ENCODE data around the gene POLR2E. TPM values are rescaled to one million over a fixed set of nuclear protein-coding genes. Genes with fewer than 3 reads are reported as not detected.

POLR2E gene
- total and polyA plus RNA-seq, 9 of the 15 experiments (the other 6 are each of a cell fraction or from before 2014, with no cell fraction given), result 3.4 to 413 (median 244) TPM

DNA sequence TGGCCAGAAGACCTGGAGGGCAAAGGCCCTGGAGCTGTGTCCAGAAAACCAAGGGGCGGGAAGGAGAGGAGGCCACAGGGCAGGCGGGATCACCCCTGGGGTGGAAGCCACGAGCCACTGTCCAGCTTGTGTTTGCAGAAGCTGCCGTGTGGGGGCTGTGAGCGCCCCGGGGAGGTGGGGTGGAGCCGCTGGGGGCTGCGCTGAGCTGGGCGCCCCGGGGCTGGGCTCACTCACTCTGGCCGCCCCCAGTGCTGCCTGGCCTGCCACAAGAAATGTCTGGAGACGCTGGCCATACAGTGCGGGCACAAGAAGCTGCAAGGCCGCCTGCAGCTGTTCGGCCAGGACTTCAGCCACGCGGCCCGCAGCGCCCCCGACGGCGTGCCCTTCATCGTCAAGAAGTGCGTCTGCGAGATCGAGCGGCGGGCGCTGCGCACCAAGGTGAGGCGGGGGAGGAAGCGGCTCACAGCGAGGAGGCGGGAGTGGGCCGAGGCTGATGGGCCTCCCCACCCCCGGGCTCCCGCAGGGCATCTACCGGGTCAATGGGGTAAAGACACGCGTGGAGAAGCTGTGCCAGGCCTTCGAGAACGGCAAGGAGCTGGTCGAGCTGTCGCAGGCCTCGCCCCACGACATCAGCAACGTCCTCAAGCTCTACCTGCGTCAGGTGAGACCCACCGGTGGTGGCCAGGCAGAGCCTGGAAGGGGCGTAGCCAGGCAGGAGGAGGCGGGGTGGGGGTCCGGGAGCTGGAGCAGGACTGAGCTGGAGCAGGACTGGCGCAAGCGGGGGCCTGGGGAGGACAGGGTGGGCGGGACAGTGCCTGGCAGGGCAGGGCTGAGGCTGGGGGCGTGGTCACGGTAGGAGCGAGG lies 13.6 kb downstream of the POLR2E start:
- H3K9me1 ChIP-seq (ENCODE audit: control insufficient read depth, insufficient read depth, low read length), result peaks cover 3% of the 10 kb centered on the region
- no peaks in the 10 kb centered on the region for H4K20me1 ChIP-seq (replicated peaks; ENCODE audit: control insufficient read depth, insufficient read depth, low read length)
- H3K4me1 ChIP-seq (replicated peaks in 1 of 2; ENCODE audit: control insufficient read depth in 2 of 2, insufficient read depth in 2 of 2, low read length in 2 of 2), result peaks cover 6 to 76% of the 10 kb centered on the region in 2 experiments
- no peak for FAIRE-seq
- no peaks in the 10 kb centered on the region for H3K9me3 ChIP-seq (replicated peaks; ENCODE audit: control insufficient read depth, insufficient read depth, low read depth, low read length)
- H3K27me3 ChIP-seq (ENCODE audit: control insufficient read depth in 2 of 2, insufficient read depth in 2 of 2, low read length in 2 of 2), result no peaks in the 10 kb centered on the region
- BruUV-seq (replicated peaks), result no TSS peak
- H3K36me3 ChIP-seq (ENCODE audit: control insufficient read depth, insufficient read depth, low read length), result peaks cover 24% of the 10 kb centered on the region; the same call in 2 of the 3 replicates
- peak overlapping the region; percentile 18; the same call in 1 of the 2 replicates for H3K4me2 ChIP-seq (ENCODE audit: insufficient read depth, low read length)
- in situ Hi-C loops (cut with MboI), result no loop called here
- 0 out of 2 replicates have a peak overlapping the region, but pooled peaks have one; percentile 44 for H2AFZ ChIP-seq (ENCODE audit: low read depth, low read length)
- intact Hi-C loops (cut with micrococcal nuclease), result loop anchor here (5.0 kb wide), 1 partner anchor 39 kb away; the partner anchor contains the start of gene ABCA7
- POLR2A ChIA-PET, result interaction anchor here (0.6 to 5.3 kb wide), 7 partner anchors 9 to 188 kb away, joined by 3 to 45 read pairs (median 4); partner anchors contain the start of genes ARHGAP45, CIRBP and POLR2E
- peak overlapping the region; percentile 52; the same call in 2 of the 3 replicates for H3K27ac ChIP-seq (ENCODE audit: extremely low read depth, low read depth, low read length)
- H3K4me3 ChIP-seq, result no peak overlapping the region
- WGBS (ENCODE audit: insufficient coverage, low coverage, missing lambda C conversion rate), result 69% methylated on average over 40 of the region's 58 CpGs
- peak overlapping the region in 1 of 2 experiments; percentile 85; a peak in 2 of 4 replicates for H3K9ac ChIP-seq (ENCODE audit: insufficient read depth in 1 of 2, low read depth in 2 of 2, low read length in 2 of 2)
- DNase-seq (ENCODE audit: extremely low read depth in 1 of 4, low spot score in 3 of 4), result no peak
- CTCF ChIA-PET (ENCODE audit: low intra/inter-chr PET ratio), result no interaction called here
- no peaks in the 10 kb centered on the region for H3K79me2 ChIP-seq (ENCODE audit: control insufficient read depth, insufficient read depth, low read length)
- ATAC-seq, result no peak
- TF ChIP-seq ZNF217 (CRISPR knock-in tag; IDR thresholded peaks at IDR 0.05) (no peak), ZZZ3 (IDR thresholded peaks at IDR 0.05) (no peak), NR3C1 (CRISPR knock-in tag; IDR thresholded peaks at IDR 0.05) (peak; percentile 44; the same call in 1 of the 2 replicates), NCOA2 (IDR thresholded peaks at IDR 0.05; ENCODE audit: partially characterized antibody in 2 of 2) (no peak), NEUROD1 (IDR thresholded peaks at IDR 0.05; ENCODE audit: borderline replicate concordance, low read depth, low read length, partially characterized antibody) (no peak), RBM22 (IDR thresholded peaks at IDR 0.05; ENCODE audit: low read depth, low read length, poor library complexity, severe bottlenecking) (peak; percentile 38), SAP30 (IDR thresholded peaks at IDR 0.05; ENCODE audit: borderline replicate concordance, insufficient read depth, low read depth, low read length, poor library complexity, severe bottlenecking) (no peak), EHMT2 (IDR thresholded peaks at IDR 0.05) (no peak), RBBP5 (IDR thresholded peaks at IDR 0.05; ENCODE audit: borderline replicate concordance, insufficient read depth, low read length, poor library complexity, severe bottlenecking) (no peak)
- TF ChIP-seq, protein P1, sequence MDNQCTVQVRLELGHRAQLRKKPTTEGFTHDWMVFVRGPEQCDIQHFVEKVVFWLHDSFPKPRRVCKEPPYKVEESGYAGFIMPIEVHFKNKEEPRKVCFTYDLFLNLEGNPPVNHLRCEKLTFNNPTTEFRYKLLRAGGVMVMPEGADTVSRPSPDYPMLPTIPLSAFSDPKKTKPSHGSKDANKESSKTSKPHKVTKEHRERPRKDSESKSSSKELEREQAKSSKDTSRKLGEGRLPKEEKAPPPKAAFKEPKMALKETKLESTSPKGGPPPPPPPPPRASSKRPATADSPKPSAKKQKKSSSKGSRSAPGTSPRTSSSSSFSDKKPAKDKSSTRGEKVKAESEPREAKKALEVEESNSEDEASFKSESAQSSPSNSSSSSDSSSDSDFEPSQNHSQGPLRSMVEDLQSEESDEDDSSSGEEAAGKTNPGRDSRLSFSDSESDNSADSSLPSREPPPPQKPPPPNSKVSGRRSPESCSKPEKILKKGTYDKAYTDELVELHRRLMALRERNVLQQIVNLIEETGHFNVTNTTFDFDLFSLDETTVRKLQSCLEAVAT (IDR thresholded peaks at IDR 0.05), result peak in 1 of 2 experiments; percentile 21; a peak in 1 of 4 replicates
- TF ChIP-seq, protein P2, sequence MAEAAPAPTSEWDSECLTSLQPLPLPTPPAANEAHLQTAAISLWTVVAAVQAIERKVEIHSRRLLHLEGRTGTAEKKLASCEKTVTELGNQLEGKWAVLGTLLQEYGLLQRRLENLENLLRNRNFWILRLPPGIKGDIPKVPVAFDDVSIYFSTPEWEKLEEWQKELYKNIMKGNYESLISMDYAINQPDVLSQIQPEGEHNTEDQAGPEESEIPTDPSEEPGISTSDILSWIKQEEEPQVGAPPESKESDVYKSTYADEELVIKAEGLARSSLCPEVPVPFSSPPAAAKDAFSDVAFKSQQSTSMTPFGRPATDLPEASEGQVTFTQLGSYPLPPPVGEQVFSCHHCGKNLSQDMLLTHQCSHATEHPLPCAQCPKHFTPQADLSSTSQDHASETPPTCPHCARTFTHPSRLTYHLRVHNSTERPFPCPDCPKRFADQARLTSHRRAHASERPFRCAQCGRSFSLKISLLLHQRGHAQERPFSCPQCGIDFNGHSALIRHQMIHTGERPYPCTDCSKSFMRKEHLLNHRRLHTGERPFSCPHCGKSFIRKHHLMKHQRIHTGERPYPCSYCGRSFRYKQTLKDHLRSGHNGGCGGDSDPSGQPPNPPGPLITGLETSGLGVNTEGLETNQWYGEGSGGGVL (CRISPR knock-in tag; IDR thresholded peaks at IDR 0.05), result no peak
- TF ChIP-seq, protein P3, sequence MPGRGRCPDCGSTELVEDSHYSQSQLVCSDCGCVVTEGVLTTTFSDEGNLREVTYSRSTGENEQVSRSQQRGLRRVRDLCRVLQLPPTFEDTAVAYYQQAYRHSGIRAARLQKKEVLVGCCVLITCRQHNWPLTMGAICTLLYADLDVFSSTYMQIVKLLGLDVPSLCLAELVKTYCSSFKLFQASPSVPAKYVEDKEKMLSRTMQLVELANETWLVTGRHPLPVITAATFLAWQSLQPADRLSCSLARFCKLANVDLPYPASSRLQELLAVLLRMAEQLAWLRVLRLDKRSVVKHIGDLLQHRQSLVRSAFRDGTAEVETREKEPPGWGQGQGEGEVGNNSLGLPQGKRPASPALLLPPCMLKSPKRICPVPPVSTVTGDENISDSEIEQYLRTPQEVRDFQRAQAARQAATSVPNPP (IDR thresholded peaks at IDR 0.05; ENCODE audit: borderline replicate concordance, insufficient read depth, insufficient read length), result no peak
- TF ChIP-seq, protein P4, sequence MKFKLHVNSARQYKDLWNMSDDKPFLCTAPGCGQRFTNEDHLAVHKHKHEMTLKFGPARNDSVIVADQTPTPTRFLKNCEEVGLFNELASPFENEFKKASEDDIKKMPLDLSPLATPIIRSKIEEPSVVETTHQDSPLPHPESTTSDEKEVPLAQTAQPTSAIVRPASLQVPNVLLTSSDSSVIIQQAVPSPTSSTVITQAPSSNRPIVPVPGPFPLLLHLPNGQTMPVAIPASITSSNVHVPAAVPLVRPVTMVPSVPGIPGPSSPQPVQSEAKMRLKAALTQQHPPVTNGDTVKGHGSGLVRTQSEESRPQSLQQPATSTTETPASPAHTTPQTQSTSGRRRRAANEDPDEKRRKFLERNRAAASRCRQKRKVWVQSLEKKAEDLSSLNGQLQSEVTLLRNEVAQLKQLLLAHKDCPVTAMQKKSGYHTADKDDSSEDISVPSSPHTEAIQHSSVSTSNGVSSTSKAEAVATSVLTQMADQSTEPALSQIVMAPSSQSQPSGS (CRISPR knock-in tag; IDR thresholded peaks at IDR 0.05), result 0 out of 2 replicates have a peak, but pooled peaks have one; percentile 14

Measured in K562 (cell line).